Measurements from ENCODE around the gene WNT7A.

- TF ChIP-seq, protein P1, sequence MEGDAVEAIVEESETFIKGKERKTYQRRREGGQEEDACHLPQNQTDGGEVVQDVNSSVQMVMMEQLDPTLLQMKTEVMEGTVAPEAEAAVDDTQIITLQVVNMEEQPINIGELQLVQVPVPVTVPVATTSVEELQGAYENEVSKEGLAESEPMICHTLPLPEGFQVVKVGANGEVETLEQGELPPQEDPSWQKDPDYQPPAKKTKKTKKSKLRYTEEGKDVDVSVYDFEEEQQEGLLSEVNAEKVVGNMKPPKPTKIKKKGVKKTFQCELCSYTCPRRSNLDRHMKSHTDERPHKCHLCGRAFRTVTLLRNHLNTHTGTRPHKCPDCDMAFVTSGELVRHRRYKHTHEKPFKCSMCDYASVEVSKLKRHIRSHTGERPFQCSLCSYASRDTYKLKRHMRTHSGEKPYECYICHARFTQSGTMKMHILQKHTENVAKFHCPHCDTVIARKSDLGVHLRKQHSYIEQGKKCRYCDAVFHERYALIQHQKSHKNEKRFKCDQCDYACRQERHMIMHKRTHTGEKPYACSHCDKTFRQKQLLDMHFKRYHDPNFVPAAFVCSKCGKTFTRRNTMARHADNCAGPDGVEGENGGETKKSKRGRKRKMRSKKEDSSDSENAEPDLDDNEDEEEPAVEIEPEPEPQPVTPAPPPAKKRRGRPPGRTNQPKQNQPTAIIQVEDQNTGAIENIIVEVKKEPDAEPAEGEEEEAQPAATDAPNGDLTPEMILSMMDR (IDR thresholded peaks at IDR 0.05; ENCODE audit: borderline replicate concordance, extremely low read depth, low read length, poor library complexity, severe bottlenecking) = no peak
- no peak for TF ChIP-seq EZH2 (IDR thresholded peaks at IDR 0.05; ENCODE audit: borderline replicate concordance, low read depth, low read length, severe bottlenecking)
Observed at GRCh38 chr3:13776253-13777050, 103.4 kb downstream of the WNT7A start.

All from DND-41 (cell line).